NOMO-1 (cell line): ENCODE measurements around the gene KRTAP12-1.
"Not testable (repeated sequence)": the region's sequence is repeated elsewhere in the genome, so short reads cannot be mapped to it uniquely, and the experiment has no call there.

Source experiments
- DNase-seq, 2 experiments: peaks; one replicate each; lab custom pipeline; 2025; ENCODE audit not compliant: unreplicated experiment in 2 of 2; lab: John Stamatoyannopoulos, UW

KRTAP12-1 gene

DNA sequence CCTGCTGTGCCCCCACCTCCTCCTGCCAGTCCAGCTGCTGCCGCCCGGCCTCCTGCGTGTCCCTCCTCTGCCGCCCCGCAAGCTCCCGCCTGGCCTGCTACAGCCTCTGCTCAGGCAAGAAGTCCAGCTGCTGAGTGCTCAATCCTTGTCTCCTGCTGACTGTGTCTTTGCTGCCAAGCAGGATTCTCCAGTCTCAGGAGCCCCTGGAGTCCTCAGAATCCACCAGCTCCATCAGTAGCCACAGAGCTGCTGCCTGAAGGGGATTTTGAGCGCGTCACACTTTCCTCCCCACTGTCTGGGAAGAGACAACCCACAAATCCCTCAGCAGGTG is 34.8 kb downstream of the KRTAP12-1 start:
- DNase-seq, result no peak

- DNase-seq, result not testable (repeated sequence)
Observed at GRCh38 chr21:44646366-44647221, 35.4 kb downstream of the KRTAP12-1 start, which contains the start of gene KRTAP10-11. Gene KRTAP10-11 (plus strand): TSS chr21:44646414. CDS start chr21:44646459, 45 bp downstream.

- DNase-seq, result no peak
Observed at GRCh38 chr21:44644878-44645277, 37.1 kb downstream of the KRTAP12-1 start.

- no peak for DNase-seq
Observed at GRCh38 chr21:44643741-44644310, 38.1 kb downstream of the KRTAP12-1 start.

GRCh38 chr21:44640761-44641160 is 41.2 kb downstream of the KRTAP12-1 start:
- no peak for DNase-seq

GRCh38 chr21:44639331-44639655 is 42.7 kb downstream of the KRTAP12-1 start:
- no peak for DNase-seq

- DNase-seq, result not testable (repeated sequence)
Observed at GRCh38 chr21:44638506-44639330, 43.2 kb downstream of the KRTAP12-1 start.

DNA sequence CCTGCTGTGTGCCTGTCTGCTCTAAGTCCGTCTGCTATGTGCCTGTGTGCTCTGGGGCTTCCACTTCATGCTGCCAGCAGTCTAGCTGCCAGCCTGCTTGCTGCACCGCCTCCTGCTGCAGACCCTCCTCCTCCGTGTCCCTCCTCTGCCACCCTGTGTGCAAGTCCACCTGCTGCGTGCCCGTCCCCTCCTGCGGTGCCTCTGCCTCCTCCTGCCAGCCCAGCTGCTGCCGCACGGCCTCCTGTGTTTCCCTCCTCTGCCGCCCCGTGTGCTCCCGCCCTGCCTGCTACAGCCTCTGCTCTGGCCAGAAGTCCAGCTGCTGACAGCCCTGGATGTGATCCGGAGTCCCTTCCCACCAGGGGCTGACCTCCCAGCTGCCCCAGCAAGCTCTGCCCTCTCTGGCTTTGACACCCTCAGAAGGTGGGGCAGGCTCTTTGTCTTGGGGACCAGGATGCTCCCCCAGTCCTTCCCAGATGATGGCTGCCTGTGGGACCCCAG is 44.1 kb downstream of the KRTAP12-1 start:
- not testable (repeated sequence) for DNase-seq

DNA sequence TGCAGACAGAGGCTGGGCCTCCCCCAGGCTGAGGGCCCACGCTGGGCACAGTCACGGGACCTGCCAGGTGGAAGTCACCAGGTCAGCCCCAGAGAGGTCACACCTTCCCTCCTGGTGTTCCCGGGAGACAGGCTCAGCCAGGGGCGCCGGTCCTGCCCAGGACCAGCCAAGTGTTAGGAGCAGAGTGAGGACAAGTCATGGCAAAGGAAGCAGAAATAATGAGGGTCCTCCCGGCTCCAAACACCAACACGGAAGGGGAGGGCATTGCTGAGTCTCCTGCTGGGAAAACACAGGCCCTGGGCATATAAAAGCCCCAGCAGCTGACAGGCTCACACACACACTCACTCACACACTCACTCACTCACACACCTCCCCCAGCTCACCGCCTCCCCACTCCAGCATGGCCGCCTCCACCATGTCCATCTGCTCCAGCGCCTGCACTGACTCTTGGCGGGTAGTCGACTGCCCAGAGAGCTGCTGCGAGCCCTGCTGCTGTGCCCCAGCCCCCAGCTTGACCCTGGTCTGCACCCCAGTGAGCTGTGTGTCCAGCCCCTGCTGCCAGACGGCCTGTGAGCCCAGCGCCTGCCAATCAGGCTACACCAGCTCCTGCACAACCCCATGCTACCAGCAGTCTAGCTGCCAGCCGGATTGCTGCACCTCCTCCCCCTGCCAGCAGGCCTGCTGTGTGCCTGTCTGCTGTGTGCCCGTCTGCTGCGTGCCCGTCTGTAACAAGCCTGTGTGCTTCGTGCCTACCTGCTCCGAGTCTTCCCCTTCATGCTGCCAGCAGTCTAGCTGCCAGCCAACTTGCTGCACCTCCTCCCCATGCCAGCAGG is 44.7 kb downstream of the KRTAP12-1 start, which contains the start of gene KRTAP10-10:
KRTAP10-10 (plus strand) TSS at position 339 of the 833 bp plus-strand sequence; CDS start at position 401, 62 bp downstream.
- DNase-seq, result no peak

- no peak for DNase-seq
Observed at GRCh38 chr21:44636209-44637017, 45.5 kb downstream of the KRTAP12-1 start.

GRCh38 chr21:44632067-44632466 is 49.9 kb downstream of the KRTAP12-1 start:
- no peak for DNase-seq
